Esophagus squamous epithelium (tissue), 4 donors: ENCODE measurements around the gene NEDD4L.

Source experiments
- POLR2A ChIP-seq, 4 donors: fragments of 450-650 bp; IDR thresholded peaks; one replicate each; pipeline ENCODE4 v1.6.1; 2017; ENCODE audit warnings: antibody characterized with exemption in 4 of 4, mild to moderate bottlenecking in 4 of 4, moderate library complexity in 3 of 4
- TF ChIP-seq, protein P1 (sequence below), 6 experiments: fragments of 450-650 bp in 4 of 6; fragments of 200-600 bp in 2 of 6; sonication (generic) in 2 of 6; IDR thresholded peaks; one replicate each; pipeline ENCODE4 v1.5.1; 2016 to 2019; ENCODE audit warnings: antibody characterized with exemption in 6 of 6, mild to moderate bottlenecking in 4 of 6, moderate library complexity in 4 of 6

- TF ChIP-seq, protein P1, sequence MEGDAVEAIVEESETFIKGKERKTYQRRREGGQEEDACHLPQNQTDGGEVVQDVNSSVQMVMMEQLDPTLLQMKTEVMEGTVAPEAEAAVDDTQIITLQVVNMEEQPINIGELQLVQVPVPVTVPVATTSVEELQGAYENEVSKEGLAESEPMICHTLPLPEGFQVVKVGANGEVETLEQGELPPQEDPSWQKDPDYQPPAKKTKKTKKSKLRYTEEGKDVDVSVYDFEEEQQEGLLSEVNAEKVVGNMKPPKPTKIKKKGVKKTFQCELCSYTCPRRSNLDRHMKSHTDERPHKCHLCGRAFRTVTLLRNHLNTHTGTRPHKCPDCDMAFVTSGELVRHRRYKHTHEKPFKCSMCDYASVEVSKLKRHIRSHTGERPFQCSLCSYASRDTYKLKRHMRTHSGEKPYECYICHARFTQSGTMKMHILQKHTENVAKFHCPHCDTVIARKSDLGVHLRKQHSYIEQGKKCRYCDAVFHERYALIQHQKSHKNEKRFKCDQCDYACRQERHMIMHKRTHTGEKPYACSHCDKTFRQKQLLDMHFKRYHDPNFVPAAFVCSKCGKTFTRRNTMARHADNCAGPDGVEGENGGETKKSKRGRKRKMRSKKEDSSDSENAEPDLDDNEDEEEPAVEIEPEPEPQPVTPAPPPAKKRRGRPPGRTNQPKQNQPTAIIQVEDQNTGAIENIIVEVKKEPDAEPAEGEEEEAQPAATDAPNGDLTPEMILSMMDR (IDR thresholded peaks at IDR 0.05) = no peak
- no peak for TF ChIP-seq POLR2A (IDR thresholded peaks at IDR 0.05)
These were observed 119.1 kb downstream of the NEDD4L start for GRCh38 chr18:58163004-58163590.
